Measurements from ENCODE around the gene FRRS1. TPM values are rescaled to one million over a fixed set of nuclear protein-coding genes. Genes with fewer than 3 reads are reported as not detected.

Gene FRRS1
- total RNA-seq, 1 donor from 2014 or later, result 6.8 TPM

DNA sequence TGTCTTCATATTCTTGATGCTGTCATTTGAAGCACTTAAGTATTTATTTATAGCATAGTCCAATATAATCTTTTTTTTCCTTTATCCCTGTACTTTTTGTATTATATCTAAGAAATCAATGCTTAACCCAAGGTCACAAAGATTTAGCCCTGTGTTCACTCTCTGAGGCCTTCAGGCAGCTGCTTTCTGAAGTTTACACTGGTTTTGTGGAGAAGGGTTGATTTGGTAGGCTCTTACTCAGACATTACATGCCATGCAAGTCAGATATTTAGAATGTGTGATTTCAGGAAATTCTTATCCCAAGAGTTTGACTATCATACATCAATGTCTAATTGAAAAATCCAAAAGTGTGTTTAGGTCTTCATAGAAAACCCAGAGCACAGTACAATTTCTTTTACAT, 64.2 kb downstream of the FRRS1 start:
- TF ChIP-seq CTCF (IDR thresholded peaks at IDR 0.05), result no peak
- Histone ChIP-seq H3K4me3 (no peak overlapping the region), H3K9me3 (no peaks in the 10 kb centered on the region), H3K36me3 (no peaks in the 10 kb centered on the region), H3K4me1 (no peaks in the 10 kb centered on the region), H3K27ac (no peak overlapping the region), H3K27me3 (no peaks in the 10 kb centered on the region)
- ATAC-seq (no peak), DNase-seq (no peak)
- intact Hi-C loops (cut with DNase I), result loop anchor here (10.0 kb wide), 1 partner anchor 517 kb away; no protein-coding TSS in a partner anchor

DNA sequence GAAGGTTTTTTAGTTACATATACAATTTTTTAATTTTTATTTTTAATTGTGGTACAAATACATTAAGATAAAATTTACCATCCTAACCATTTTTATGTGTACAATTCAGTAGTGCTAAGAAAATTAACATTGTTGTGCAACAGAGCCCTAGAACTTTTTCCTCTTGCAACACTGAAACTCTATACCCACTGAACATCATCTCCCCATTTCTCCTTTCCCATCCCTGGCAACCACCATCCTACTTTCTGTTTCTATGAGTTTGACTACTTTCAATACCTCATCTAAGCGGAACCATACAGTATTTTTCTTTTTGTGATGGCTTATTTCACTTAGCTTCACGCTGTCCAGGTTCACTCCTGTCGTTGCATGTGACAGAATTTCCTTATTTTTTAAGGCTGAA, 66.4 kb downstream of the FRRS1 start:
- H3K27ac ChIP-seq, result no peak overlapping the region
- H3K4me3 ChIP-seq, result no peak overlapping the region
- H3K27me3 ChIP-seq, result no peaks in the 10 kb centered on the region
- no peaks in the 10 kb centered on the region for H3K36me3 ChIP-seq
- H3K9me3 ChIP-seq, result no peaks in the 10 kb centered on the region
- TF ChIP-seq CTCF (IDR thresholded peaks at IDR 0.05), result no peak
- intact Hi-C loops (cut with DNase I), result loop anchor here (10.0 kb wide), 1 partner anchor 515 kb away; no protein-coding TSS in a partner anchor
- DNase-seq (no peak), ATAC-seq (peak; percentile 66)
- H3K4me1 ChIP-seq, result no peaks in the 10 kb centered on the region

DNA sequence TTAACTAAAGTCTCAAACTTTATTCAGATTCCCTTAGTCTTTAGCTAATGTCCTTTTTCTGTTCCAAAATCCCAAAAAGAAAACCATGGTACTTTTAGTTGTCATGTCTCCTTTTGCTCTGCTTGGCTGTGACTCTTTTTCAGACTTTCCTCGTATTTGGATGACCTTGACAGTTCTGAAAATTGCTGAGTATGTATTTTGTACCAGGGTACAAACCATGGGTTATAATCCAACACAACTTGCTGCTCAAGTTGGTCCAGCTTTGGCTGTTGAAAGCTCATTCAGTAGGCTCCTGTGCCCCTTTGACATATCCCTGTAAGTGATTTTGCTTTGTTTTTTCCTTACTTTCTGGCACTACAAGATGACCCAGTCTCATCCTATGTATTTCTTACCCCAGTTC, 68.9 kb downstream of the FRRS1 start:
- intact Hi-C loops (cut with DNase I), result no loop called here
- DNase-seq (no peak), ATAC-seq (no peak)
- no peaks in the 10 kb centered on the region for H3K36me3 ChIP-seq
- TF ChIP-seq CTCF (IDR thresholded peaks at IDR 0.05), result no peak
- H3K27me3 ChIP-seq, result no peaks in the 10 kb centered on the region
- H3K27ac ChIP-seq, result no peak overlapping the region
- H3K9me3 ChIP-seq, result no peaks in the 10 kb centered on the region
- H3K4me1 ChIP-seq, result no peaks in the 10 kb centered on the region
- H3K4me3 ChIP-seq, result no peak overlapping the region

- Histone ChIP-seq H3K27me3 (no peaks in the 10 kb centered on the region), H3K36me3 (no peaks in the 10 kb centered on the region), H3K4me3 (no peak overlapping the region), H3K9me3 (no peaks in the 10 kb centered on the region), H3K4me1 (no peaks in the 10 kb centered on the region), H3K27ac (no peak overlapping the region)
- ATAC-seq (no peak), DNase-seq (no peak)
- no peak for TF ChIP-seq CTCF (IDR thresholded peaks at IDR 0.05)
- intact Hi-C loops (cut with DNase I), result no loop called here
Observed at GRCh38 chr1:99696616-99697015, 69.8 kb downstream of the FRRS1 start.

GRCh38 chr1:99691175-99691574, 75.3 kb downstream of the FRRS1 start:
- no peak overlapping the region for H3K27ac ChIP-seq
- H3K4me1 ChIP-seq, result no peaks in the 10 kb centered on the region
- ATAC-seq (no peak), DNase-seq (no peak)
- H3K4me3 ChIP-seq, result no peak overlapping the region
- no peak for TF ChIP-seq CTCF (IDR thresholded peaks at IDR 0.05)
- H3K27me3 ChIP-seq, result no peaks in the 10 kb centered on the region
- H3K9me3 ChIP-seq, result no peaks in the 10 kb centered on the region
- intact Hi-C loops (cut with DNase I), result no loop called here
- H3K36me3 ChIP-seq, result peaks cover 15% of the 10 kb centered on the region

DNA sequence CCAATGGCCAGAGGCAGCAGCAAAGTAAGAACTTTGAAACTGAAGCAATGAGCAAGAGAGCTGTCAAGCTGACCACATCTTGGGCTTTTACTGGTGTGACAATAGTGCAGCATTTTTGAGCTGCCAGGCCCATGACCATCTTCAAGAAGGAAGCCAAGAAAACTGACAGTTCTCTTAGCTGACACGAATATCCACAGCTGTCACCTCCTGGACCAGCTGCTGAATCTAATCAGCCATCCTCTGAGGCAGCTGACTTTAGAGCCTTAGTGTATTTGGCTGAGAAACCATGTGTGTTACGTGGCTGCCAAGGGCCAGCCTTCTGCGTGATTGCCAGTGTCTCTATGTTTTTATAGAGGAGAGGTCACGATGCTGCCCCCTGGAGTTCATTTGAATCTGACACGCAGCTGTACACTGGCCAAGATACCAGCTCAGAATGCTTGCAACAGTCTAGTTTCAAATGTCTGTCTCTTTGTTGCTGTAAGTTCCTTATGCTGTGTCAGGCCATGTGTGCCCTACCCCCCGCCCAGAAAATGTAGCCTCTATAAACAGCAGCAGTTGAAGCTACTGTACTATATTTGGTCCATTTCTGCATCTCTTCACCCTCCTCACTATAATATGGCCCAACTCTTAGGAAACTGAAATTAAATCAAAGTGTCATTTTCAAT, 80.8 kb downstream of the FRRS1 start:
- DNase-seq, result peak; percentile 70
- peak; percentile 96 for ATAC-seq
- H3K9me3 ChIP-seq, result no peaks in the 10 kb centered on the region
- peaks cover 15% of the 10 kb centered on the region for H3K36me3 ChIP-seq
- H3K4me3 ChIP-seq, result no peak overlapping the region
- intact Hi-C loops (cut with DNase I), result no loop called here
- no peaks in the 10 kb centered on the region for H3K4me1 ChIP-seq
- no peak overlapping the region for H3K27ac ChIP-seq
- TF ChIP-seq CTCF (IDR thresholded peaks at IDR 0.05), result peak; percentile 59
- no peaks in the 10 kb centered on the region for H3K27me3 ChIP-seq
